Activated T-cell treated with anti-CD3 and anti-CD28 coated beads for 48 hours (primary cell): ENCODE data around the gene CAPN12.
"Not testable (repeated sequence)": the region's sequence is repeated elsewhere in the genome, so short reads cannot be mapped to it uniquely, and the experiment has no call there.

Experiments
- DNase-seq: peaks from one replicate; pipeline ENCODE4 v3.0.0-alpha.2; 2020; ENCODE audit warnings: low read depth

The CAPN12 gene

GRCh38 chr19:38770949-38771275 is 26.6 kb upstream of the CAPN12 start:
- not testable (repeated sequence) for DNase-seq

- not testable (repeated sequence) for DNase-seq
Measured at GRCh38 chr19:38770228-38770948, 26.1 kb upstream of the CAPN12 start.

- DNase-seq, result peak; percentile 86
Measured at GRCh38 chr19:38769635-38770211, 25.4 kb upstream of the CAPN12 start.

- DNase-seq, result no peak
Measured at GRCh38 chr19:38766276-38767047, 22.2 kb upstream of the CAPN12 start.

GRCh38 chr19:38765214-38765613 is 20.9 kb upstream of the CAPN12 start:
- DNase-seq, result no peak

- no peak for DNase-seq
Measured at GRCh38 chr19:38763795-38764220, 19.5 kb upstream of the CAPN12 start.

- not testable (repeated sequence) for DNase-seq
Measured at GRCh38 chr19:38761884-38762389, 17.7 kb upstream of the CAPN12 start.

GRCh38 chr19:38760805-38761517 is 16.7 kb upstream of the CAPN12 start:
- not testable (repeated sequence) for DNase-seq

GRCh38 chr19:38759590-38760003 is 15.3 kb upstream of the CAPN12 start:
- no peak for DNase-seq

- DNase-seq, result not testable (repeated sequence)
Measured at GRCh38 chr19:38754196-38754595, 9.9 kb upstream of the CAPN12 start.

GRCh38 chr19:38753783-38754182 is 9.5 kb upstream of the CAPN12 start:
- not testable (repeated sequence) for DNase-seq

GRCh38 chr19:38745316-38745715 is 1.0 kb upstream of the CAPN12 start:
- DNase-seq, result no peak

- no peak for DNase-seq
Measured at GRCh38 chr19:38744874-38745273, 600 bp upstream of the CAPN12 start.

GRCh38 chr19:38743394-38744297 is 628 bp downstream of the CAPN12 start:
- no peak for DNase-seq

GRCh38 chr19:38742906-38743305 is 1.4 kb downstream of the CAPN12 start:
- DNase-seq, result no peak

GRCh38 chr19:38742296-38742695 is 2.0 kb downstream of the CAPN12 start:
- no peak for DNase-seq

GRCh38 chr19:38741670-38742069 is 2.6 kb downstream of the CAPN12 start:
- no peak for DNase-seq

GRCh38 chr19:38740932-38741331 is 3.3 kb downstream of the CAPN12 start:
- DNase-seq, result no peak

GRCh38 chr19:38740257-38740592 is 4.0 kb downstream of the CAPN12 start:
- DNase-seq, result no peak

GRCh38 chr19:38739440-38740256 is 4.6 kb downstream of the CAPN12 start:
- no peak for DNase-seq
